Measurements from ENCODE around the gene LSM10. TPM values are rescaled to one million over a fixed set of nuclear protein-coding genes. Genes with fewer than 3 reads are reported as not detected.

LSM10 gene
- total RNA-seq, 2 experiments from 2014 or later: 33.5 to 36.5 TPM

- CTCF ChIA-PET: interaction anchor here (1.1 kb wide), 2 partner anchors 14 to 79 kb away, joined by 3 to 4 read pairs; no protein-coding TSS in a partner anchor
- intact Hi-C loops (cut with micrococcal nuclease): no loop called here
- no peak overlapping the region for H3K4me3 Mint-ChIP-seq
- no peaks in the 10 kb centered on the region for H3K9me3 Mint-ChIP-seq
- no peak for DNase-seq
- no peaks in the 10 kb centered on the region for H3K27me3 Mint-ChIP-seq (ENCODE audit: low read depth)
- H3K36me3 Mint-ChIP-seq (ENCODE audit: low read depth): peaks cover 12% of the 10 kb centered on the region
- H3K27ac Mint-ChIP-seq: no peak overlapping the region
- peaks cover 22% of the 10 kb centered on the region for H3K4me1 Mint-ChIP-seq (ENCODE audit: low read depth)
These were observed 52.4 kb downstream of the LSM10 start for GRCh38 chr1:36345353-36345752.

DNA sequence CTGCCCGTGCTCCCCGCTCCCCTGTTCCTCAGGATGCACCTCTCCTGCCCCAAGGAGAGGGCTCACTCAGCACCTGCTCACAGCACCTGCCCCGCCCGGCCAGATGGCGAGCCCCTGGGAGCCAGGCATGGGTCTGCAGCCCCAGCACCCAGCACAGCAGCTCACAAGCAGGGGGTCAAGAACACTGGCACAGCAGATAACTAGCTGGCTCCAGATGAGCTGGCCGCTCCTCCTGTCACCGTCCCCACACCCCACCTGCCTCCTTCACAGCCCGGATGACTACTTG lies 53.4 kb downstream of the LSM10 start:
- intact Hi-C loops (cut with micrococcal nuclease): no loop called here
- peaks cover 20% of the 10 kb centered on the region for H3K4me1 Mint-ChIP-seq (ENCODE audit: low read depth)
- H3K27me3 Mint-ChIP-seq (ENCODE audit: low read depth): no peaks in the 10 kb centered on the region
- no peaks in the 10 kb centered on the region for H3K9me3 Mint-ChIP-seq
- H3K36me3 Mint-ChIP-seq (ENCODE audit: low read depth): peaks cover 14% of the 10 kb centered on the region
- CTCF ChIA-PET: interaction anchor here (3.6 kb wide), 1 partner anchor 23 kb away, joined by 53 read pairs; no protein-coding TSS in a partner anchor
- no peak for DNase-seq
- H3K4me3 Mint-ChIP-seq: no peak overlapping the region
- H3K27ac Mint-ChIP-seq: no peak overlapping the region

GRCh38 chr1:36343651-36344394 lies 53.9 kb downstream of the LSM10 start:
- CTCF ChIA-PET: interaction anchor here (0.7 to 4.1 kb wide), 11 partner anchors 16 to 83 kb away, joined by 3 to 53 read pairs (median 9); no protein-coding TSS in a partner anchor
- Mint-ChIP-seq H3K36me3 (ENCODE audit: low read depth) (peaks cover 14% of the 10 kb centered on the region), H3K27me3 (ENCODE audit: low read depth) (no peaks in the 10 kb centered on the region), H3K27ac (no peak overlapping the region), H3K9me3 (no peaks in the 10 kb centered on the region), H3K4me1 (ENCODE audit: low read depth) (peaks cover 18% of the 10 kb centered on the region), H3K4me3 (no peak overlapping the region)
- DNase-seq: no peak
- intact Hi-C loops (cut with micrococcal nuclease): loop anchor here (2.0 kb wide), 1 partner anchor 41 kb away; the partner anchor contains the start of gene STK40

Other genes with a start within 250 kb of the LSM10 start
- 10 to 100 TPM; 35.9 to 37.6 TPM for gene TRAPPC3, start 248.4 kb downstream of the LSM10 start, total RNA-seq
- gene MAP7D1, start 241.7 kb downstream of the LSM10 start, total RNA-seq: 100 to 1,000 TPM; 106 TPM
- gene THRAP3, start 173.5 kb downstream of the LSM10 start, total RNA-seq: 100 to 1,000 TPM; 128 to 133 TPM
- 1 to 10 TPM; 2.3 to 2.7 TPM for gene SH3D21, start 91.5 kb downstream of the LSM10 start, total RNA-seq
- 1 to 10 TPM; 1.9 to 2.1 TPM for gene EVA1B, start 74.3 kb downstream of the LSM10 start, total RNA-seq
- 10 to 100 TPM; 39.6 to 40.6 TPM for gene STK40, start 12.0 kb downstream of the LSM10 start, total RNA-seq
- gene OSCP1, start 52.5 kb upstream of the LSM10 start, total RNA-seq: 1 to 10 TPM; 2.2 to 2.6 TPM
- 100 to 1,000 TPM; 122 to 141 TPM for gene MRPS15, start 66.5 kb upstream of the LSM10 start, total RNA-seq
- gene CSF3R, start 85.0 kb upstream of the LSM10 start, total RNA-seq: under 1 TPM; 0.19 to 0.25 TPM

All from activated naive CD4-positive, alpha-beta T cell treated with anti-CD3 and anti-CD28 coated beads for 36 hours (primary cell).